ENCODE data around the gene ARHGEF12. TPM values are rescaled to one million over a fixed set of nuclear protein-coding genes. Genes with fewer than 3 reads are reported as not detected.

Gene ARHGEF12
- total RNA-seq, 1 experiment from 2014 or later: 132 TPM

DNA sequence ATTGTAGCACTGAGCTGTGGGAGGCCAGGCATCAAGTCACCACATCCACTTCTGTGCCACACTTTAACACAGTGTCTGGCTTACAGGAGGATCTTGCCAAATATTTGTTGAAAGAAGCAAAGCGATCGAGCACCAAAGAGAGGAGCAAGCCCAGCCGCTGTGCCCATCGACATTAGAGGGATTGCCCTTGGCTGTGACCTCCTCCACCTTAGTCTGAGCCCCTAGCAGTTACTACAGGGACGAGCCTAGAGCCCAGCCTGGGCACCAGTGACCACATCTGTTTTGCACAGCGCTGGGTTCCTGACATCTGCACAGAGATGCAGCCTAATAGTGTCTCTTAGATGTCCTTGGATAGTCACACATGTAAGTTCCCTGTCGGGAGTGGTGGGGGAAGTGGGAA, 193.0 kb downstream of the ARHGEF12 start:
- no peak overlapping the region for H3K27ac ChIP-seq (ENCODE audit: low read depth, low read length, poor library complexity, severe bottlenecking)
- peaks cover 10% of the 10 kb centered on the region for H3K27me3 ChIP-seq (replicated peaks; ENCODE audit: insufficient read depth, low read depth, low read length, poor library complexity)
- peaks cover 3% of the 10 kb centered on the region for H3K4me1 ChIP-seq (ENCODE audit: insufficient read depth, low read length, poor library complexity, severe bottlenecking)
- DNase-seq (ENCODE audit: low spot score): no peak
- intact Hi-C loops (cut with micrococcal nuclease; ENCODE audit: unreplicated experiment): no loop called here
- ChIA-PET POLR2A (ENCODE audit: low non-redundant PET) (no interaction called here), CTCF (no interaction called here)
- H3K9me3 ChIP-seq (ENCODE audit: low read depth, low read length, poor library complexity, severe bottlenecking): no peaks in the 10 kb centered on the region
- H3K36me3 ChIP-seq (ENCODE audit: insufficient read depth, low read length, poor library complexity, severe bottlenecking): no peaks in the 10 kb centered on the region
- H3K4me3 ChIP-seq (ENCODE audit: low read depth, low read length, poor library complexity, severe bottlenecking): no peak overlapping the region
- no TSS peak for BruUV-seq (replicated peaks)
- TF ChIP-seq, protein P1, sequence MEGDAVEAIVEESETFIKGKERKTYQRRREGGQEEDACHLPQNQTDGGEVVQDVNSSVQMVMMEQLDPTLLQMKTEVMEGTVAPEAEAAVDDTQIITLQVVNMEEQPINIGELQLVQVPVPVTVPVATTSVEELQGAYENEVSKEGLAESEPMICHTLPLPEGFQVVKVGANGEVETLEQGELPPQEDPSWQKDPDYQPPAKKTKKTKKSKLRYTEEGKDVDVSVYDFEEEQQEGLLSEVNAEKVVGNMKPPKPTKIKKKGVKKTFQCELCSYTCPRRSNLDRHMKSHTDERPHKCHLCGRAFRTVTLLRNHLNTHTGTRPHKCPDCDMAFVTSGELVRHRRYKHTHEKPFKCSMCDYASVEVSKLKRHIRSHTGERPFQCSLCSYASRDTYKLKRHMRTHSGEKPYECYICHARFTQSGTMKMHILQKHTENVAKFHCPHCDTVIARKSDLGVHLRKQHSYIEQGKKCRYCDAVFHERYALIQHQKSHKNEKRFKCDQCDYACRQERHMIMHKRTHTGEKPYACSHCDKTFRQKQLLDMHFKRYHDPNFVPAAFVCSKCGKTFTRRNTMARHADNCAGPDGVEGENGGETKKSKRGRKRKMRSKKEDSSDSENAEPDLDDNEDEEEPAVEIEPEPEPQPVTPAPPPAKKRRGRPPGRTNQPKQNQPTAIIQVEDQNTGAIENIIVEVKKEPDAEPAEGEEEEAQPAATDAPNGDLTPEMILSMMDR (conservative IDR thresholded peaks at IDR 0.05; ENCODE audit: low read depth, low read length): no peak
- no peak for TF ChIP-seq EZH2 (IDR thresholded peaks at IDR 0.05; ENCODE audit: borderline replicate concordance, low read depth, low read length, poor library complexity, severe bottlenecking)

DNA sequence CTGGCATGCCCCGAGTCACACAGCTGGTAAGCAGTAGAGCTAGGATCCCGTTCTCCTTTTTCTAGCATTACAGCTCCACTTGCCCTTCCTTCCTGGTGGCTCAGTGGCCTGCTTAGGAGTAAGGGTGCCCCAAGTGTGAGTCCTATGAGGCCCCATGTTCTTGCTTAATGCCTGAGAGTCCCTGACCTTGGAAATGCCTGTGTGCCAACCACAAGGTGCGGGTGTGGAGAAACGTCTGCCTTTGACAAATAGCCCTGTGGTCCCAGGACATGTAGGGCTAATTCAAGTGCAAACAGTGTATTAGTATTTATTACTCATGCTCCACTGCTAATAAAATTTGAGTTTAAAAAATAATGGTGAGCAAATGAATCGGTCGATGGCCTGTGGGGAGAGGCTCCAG, 193.7 kb downstream of the ARHGEF12 start:
- BruUV-seq (replicated peaks): no TSS peak
- CTCF ChIA-PET: no interaction called here
- intact Hi-C loops (cut with micrococcal nuclease; ENCODE audit: unreplicated experiment): no loop called here
- no peak for TF ChIP-seq EZH2 (IDR thresholded peaks at IDR 0.05; ENCODE audit: borderline replicate concordance, low read depth, low read length, poor library complexity, severe bottlenecking)
- TF ChIP-seq, protein P1 (conservative IDR thresholded peaks at IDR 0.05; ENCODE audit: low read depth, low read length): no peak
- POLR2A ChIA-PET (ENCODE audit: low non-redundant PET): interaction anchor here (0.6 kb wide), 1 partner anchor 207 kb away, joined by 8 read pairs; no protein-coding TSS in a partner anchor
- Histone ChIP-seq H3K9me3 (ENCODE audit: low read depth, low read length, poor library complexity, severe bottlenecking) (no peaks in the 10 kb centered on the region), H3K27ac (ENCODE audit: low read depth, low read length, poor library complexity, severe bottlenecking) (no peak overlapping the region), H3K4me3 (ENCODE audit: low read depth, low read length, poor library complexity, severe bottlenecking) (no peak overlapping the region), H3K27me3 (replicated peaks; ENCODE audit: insufficient read depth, low read depth, low read length, poor library complexity) (peaks cover 10% of the 10 kb centered on the region), H3K4me1 (ENCODE audit: insufficient read depth, low read length, poor library complexity, severe bottlenecking) (peaks cover 3% of the 10 kb centered on the region), H3K36me3 (ENCODE audit: insufficient read depth, low read length, poor library complexity, severe bottlenecking) (no peaks in the 10 kb centered on the region)
- DNase-seq (ENCODE audit: low spot score): no peak

DNA sequence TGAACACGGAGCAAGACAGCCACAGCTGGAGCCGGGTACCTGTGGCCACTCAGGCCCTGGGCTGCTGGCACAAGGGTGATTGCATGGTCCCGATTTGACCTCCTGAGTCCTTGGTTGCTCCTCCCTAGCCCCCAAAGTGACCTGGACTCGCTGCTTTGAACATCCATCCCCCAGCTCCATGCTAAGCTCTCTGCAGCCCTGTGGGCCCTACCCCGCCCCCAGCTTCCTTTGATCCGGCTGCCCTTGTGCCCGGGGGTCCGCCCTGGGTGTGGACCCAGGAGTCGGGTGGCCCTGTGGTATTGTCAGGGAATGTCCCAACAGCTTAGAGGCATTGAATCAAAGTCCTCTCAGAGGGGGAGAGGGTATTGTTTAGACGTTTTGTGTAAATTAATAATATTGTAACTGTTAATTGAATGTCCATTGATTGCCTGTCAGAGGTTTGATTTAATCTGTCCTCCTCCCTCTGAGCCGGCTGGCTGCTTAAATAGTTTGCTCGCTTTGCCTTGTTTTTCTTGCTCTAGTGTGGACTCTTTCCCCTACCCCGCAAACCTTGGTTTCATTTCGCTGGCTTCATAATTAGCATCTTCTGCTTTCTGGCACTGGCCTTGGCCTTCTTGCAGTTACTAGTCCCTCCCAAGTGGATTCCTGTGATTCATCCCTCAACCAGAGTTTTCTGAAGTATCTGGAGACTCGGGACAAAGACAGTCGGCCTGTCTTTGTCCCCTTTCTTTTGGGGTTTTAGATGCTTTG, 196.0 kb downstream of the ARHGEF12 start:
- no peaks in the 10 kb centered on the region for H3K36me3 ChIP-seq (ENCODE audit: insufficient read depth, low read length, poor library complexity, severe bottlenecking)
- BruUV-seq (replicated peaks): no TSS peak
- no peak for DNase-seq (ENCODE audit: low spot score)
- H3K4me3 ChIP-seq (ENCODE audit: low read depth, low read length, poor library complexity, severe bottlenecking): no peak overlapping the region
- H3K27me3 ChIP-seq (replicated peaks; ENCODE audit: insufficient read depth, low read depth, low read length, poor library complexity): peaks cover 10% of the 10 kb centered on the region
- peaks cover 3% of the 10 kb centered on the region for H3K4me1 ChIP-seq (ENCODE audit: insufficient read depth, low read length, poor library complexity, severe bottlenecking)
- H3K9me3 ChIP-seq (ENCODE audit: low read depth, low read length, poor library complexity, severe bottlenecking): no peaks in the 10 kb centered on the region
- ChIA-PET POLR2A (ENCODE audit: low non-redundant PET) (no interaction called here), CTCF (no interaction called here)
- intact Hi-C loops (cut with micrococcal nuclease; ENCODE audit: unreplicated experiment): no loop called here
- H3K27ac ChIP-seq (ENCODE audit: low read depth, low read length, poor library complexity, severe bottlenecking): no peak overlapping the region
- TF ChIP-seq, protein P1 (conservative IDR thresholded peaks at IDR 0.05; ENCODE audit: low read depth, low read length): no peak
- TF ChIP-seq EZH2 (IDR thresholded peaks at IDR 0.05; ENCODE audit: borderline replicate concordance, low read depth, low read length, poor library complexity, severe bottlenecking): no peak
